HuH-7.5 (cell line): ENCODE results near the gene CLDN19.

Source experiments
- DNase-seq: peaks from one replicate; pipeline ENCODE4 v3.0.0; 2011; ENCODE audit warnings: low spot score

CLDN19 gene, protein sequence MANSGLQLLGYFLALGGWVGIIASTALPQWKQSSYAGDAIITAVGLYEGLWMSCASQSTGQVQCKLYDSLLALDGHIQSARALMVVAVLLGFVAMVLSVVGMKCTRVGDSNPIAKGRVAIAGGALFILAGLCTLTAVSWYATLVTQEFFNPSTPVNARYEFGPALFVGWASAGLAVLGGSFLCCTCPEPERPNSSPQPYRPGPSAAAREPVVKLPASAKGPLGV

GRCh38 chr1:42739753-42740700 is at the start of gene CLDN19:
TSS of gene CLDN19 (minus strand) at chr1:42740236. CDS start at chr1:42740063, 173 bp downstream.
- DNase-seq = peak; percentile 65

DNA sequence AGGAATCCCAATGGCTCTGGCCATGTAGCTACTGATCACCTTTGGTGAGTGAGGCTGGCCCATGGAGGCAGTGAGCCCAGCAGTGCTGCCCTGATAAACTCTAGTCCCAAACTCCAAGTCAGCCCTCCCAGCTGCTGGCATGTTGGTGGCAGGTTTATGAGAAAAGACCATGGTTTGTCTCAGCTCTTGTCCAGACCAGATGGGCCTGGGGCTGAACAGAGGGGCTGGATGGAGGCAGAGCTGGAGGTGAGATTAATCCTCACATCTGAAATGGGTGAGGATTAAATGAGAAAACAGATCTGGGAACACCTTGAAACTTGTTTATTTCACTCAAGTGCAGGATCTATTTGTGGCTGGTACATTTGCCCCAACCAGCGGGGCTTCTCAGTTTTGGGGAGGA is 48.0 kb upstream of the CLDN19 start:
- no peak for DNase-seq

- no peak for DNase-seq
Measured at GRCh38 chr1:42786097-42786496, 46.1 kb upstream of the CLDN19 start.

DNA sequence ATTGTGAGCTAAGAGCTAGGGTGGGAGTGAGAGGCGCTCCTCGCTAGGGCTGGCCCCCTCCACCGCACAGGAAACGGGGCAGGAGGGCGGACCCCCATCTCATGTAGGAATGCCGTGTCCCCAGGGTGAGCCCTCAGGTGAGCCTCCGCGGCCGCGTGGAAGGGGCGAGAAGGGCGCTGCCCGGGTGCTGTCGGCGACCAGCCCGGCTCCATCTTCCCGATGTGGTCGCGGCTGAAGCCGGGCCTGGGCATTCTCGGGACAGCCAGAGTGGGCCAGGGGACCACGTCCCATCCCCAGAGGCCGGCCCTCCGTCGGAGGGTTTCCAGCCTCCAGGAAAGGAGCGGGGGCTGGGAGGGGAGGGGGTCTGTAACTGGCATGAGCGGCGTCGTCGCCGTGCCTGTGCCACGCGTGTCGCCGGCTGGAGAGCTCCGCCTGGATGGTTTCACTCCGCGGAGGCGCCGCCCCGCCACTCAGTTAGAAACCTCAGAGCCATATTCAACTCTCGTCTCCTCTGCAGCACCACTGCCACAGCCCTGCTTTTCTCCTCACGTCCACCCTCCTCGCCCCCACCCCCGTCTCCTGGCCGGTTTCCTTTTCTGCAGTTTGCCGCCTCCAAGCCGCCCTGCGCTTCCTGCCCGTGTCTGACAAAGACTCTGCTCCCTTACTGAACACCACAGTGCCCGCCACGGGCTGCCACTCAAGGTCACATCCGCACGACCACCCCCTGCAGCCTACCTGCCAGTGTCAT is 45.1 kb upstream of the CLDN19 start, which contains the start of gene TMEM269:
Gene TMEM269 (plus strand): TSS at position 46 of the 748 bp plus-strand sequence. CDS start 4,903 bp downstream, outside the sequence.
- DNase-seq = no peak

DNA sequence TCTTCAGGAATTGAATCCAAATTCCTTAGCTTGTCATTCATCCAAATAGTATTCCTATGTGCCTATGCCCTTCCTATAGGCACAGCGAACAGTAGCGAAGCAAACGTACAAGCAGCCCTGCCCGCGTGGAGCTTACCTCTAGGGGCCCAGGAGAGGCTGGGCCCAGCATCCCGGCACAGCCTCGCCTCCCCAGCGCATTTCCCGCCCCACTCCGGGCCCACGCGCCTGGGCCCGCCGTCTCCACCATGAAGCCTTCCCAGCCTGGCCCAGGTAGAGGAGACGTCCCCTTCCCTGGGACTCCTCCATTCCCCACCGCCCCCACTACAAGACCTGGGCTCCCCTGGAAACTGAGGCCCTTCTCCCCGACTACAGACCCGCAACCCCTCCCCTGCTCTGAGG is 44.5 kb upstream of the CLDN19 start:
- DNase-seq = no peak

DNA sequence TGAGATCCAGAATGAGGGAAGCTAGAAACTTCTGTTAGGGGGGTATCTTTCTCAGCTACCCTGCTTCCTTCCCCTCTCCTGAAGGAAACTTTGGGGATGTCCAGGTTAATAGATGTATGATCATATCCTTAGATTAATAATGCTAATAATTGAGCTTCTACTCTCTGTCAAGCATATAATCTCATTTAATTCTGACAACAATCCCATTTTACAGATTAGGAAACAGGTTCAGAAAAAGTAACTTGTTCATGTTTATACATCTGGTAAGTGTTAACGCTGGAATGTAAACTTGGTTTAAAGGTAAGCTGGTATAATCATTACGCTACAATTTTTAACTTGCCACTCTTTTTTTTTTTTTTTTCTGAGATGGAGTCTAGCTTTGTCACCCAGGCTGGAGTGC is 43.1 kb upstream of the CLDN19 start:
- DNase-seq = no peak

GRCh38 chr1:42780176-42780575 is 40.1 kb upstream of the CLDN19 start:
- no peak for DNase-seq

DNA sequence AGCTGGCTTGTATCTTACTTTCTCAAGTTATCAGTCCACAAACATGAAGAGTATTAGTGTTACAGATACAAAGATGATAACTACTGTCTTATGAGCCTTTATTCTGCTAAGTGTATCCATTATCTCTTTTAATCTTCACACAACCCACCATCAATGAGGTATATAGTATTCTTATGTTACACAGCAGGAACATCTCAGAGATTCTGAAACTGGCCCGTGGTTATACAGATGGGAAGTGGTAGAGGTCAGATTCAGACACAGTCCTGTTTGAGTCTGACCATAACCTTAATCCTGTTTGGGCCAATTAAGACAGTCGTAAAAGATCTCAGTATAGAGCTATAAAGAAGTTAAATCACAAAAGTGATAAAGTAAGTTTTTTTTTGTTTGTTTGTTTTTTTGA is 39.7 kb upstream of the CLDN19 start:
- no peak for DNase-seq

GRCh38 chr1:42777852-42778251 is 37.8 kb upstream of the CLDN19 start:
- DNase-seq = peak; percentile 38

DNA sequence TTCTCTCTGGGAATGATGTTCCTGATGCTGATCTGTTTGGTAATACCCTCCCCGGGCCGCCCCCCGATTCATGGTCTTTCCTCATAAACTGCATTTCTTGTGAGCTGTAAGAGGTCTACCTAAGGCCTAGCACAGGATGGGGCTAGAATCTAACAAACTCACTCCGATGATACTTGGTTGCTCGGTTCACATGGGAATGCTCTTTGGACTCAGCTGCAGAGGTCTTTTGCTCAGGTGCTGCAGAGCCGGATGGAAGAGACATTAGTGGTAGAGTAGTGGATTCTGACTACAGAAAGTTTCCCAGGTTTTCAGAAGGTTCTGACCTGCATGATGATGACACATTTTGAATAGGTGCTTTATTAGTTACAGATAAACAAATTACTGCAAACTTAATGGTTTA is 36.5 kb upstream of the CLDN19 start:
- no peak for DNase-seq

- DNase-seq = no peak
Measured at GRCh38 chr1:42774928-42775526, 35.0 kb upstream of the CLDN19 start.

- DNase-seq = no peak
Measured at GRCh38 chr1:42773420-42773819, 33.4 kb upstream of the CLDN19 start.

GRCh38 chr1:42769811-42770210 is 29.8 kb upstream of the CLDN19 start:
- no peak for DNase-seq

DNA sequence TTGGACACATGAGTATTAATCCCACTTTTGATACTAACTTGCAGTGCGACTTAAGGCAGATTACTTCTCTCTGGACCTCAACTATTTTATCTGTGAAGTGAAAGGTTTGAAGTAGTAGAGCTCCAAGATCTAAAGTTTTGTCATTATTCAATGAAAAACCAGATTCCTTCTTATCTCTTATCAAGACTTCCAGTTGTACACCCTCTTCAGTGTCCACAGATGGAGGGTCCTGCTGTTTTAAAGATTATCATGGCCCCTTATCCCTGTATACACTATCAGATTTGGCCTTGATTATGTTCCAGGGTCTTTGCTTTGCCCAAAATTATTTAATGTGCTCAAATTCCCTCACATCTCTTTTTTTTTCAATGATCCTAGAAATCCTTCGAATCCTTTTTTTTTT is 28.1 kb upstream of the CLDN19 start:
- DNase-seq = no peak

DNA sequence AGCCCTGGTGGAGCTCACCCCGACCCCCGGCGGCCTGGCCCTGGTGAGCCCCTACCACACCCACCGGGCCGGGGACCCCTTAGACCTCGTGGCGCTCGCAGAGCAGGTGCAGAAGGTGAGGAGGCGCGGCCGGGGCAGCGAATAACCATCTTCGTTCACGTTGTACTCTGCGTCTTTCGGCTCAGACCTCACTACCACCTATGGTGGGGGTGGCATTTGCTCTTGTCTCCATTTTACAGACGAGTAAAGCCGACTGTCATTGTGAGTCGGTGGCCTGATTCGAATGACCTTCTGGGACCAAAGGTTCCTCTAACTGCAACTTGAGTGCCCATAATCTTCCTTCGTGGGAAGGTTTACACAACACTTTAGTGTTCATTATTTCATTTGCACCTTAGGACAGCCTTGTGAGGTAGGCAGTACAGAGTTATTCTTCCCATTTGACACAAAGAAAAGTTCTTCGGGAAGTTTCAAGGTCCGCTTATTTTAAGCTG is 27.5 kb upstream of the CLDN19 start:
- DNase-seq = peak; percentile 42

DNA sequence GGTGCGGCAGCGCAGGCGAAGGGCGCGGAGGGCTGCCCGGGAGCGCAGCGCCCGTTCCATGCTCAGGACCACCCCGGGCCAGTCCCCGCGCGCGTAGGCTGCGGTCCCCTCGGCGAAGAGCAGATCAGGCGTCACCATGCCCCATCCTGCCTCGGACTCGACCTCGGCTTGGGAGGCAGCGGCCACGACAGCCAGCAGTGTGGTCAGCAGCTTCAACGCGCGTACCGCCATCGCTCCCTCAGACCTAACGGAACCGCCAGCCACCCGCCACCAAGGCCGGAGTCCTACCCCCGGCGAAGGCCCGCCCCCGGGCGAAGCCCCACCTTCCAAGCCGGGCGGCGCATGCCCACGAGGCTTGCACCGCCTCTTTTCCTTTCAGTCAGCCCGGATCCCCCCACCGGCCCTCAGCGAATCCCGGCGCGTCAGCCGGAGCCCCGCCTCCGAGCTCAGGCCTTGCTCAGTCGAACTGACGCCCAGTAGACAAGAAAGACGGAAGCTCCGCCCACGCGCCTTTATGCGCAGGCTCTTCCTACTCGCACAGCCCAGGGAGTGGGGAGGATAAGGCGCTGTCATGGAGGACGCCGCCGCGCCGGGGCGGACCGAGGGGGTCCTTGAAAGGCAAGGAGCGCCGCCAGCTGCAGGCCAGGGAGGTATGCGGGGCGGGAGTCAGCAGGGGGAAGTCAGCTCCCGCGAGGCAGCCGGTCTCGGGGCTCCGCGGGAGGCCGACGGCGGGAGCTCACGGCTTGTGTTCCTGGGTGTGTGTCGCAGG is 26.9 kb upstream of the CLDN19 start, which contains the start of the genes C1orf50 and P3H1:
Gene C1orf50 (plus strand): TSS at position 509 of the 769 bp plus-strand sequence. CDS start 63 bp downstream, at position 572.
Gene P3H1 (minus strand): TSS at position 288 of the 769 bp plus-strand sequence. CDS start 57 bp downstream, at position 231.
- DNase-seq = peak; percentile 86

DNA sequence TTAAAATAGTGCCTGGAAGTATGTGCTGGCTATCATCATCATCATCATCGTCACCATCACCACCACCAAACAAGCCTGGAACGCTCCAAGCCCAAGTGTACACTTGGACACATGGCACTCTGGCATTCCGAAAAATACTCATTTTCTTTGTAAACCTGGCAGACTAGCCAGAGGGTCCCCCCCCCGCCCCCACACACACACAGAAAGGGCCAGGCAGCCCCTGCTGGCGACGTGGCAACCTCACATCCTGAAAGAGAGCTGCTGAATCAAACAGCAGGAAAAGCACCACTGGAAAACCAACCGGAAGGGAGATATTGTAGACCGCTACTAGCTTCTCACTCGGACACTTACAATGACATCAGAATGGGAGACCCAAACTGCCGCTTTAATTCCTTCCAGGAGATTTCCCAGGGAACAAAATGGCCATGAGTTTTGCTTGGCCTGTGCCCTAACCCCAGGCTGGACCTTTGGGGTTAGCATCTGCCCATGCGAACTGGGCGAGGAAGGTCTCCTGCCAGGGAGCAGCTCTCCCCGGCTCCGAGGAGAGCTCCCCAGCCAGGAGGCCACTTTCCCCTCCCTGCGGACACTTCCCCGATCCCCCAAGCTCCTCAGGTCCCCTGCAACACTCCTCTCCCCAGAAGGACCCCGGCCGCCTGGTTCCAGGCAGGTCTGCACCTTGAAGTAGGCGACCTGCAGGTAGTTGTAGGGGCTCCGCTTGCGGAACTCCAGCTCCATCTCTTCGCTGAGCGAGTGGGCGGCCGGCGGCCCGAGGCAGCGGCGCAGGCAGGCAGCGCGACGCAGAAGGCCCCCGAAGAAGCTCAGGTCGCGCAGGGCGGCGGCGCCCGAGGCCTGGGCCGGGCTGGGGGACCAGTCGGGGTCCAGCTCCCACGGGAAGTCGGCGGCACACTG is 26.1 kb upstream of the CLDN19 start:
- DNase-seq = peak; percentile 57

GRCh38 chr1:42765269-42765668 is 25.2 kb upstream of the CLDN19 start:
- DNase-seq = no peak

DNA sequence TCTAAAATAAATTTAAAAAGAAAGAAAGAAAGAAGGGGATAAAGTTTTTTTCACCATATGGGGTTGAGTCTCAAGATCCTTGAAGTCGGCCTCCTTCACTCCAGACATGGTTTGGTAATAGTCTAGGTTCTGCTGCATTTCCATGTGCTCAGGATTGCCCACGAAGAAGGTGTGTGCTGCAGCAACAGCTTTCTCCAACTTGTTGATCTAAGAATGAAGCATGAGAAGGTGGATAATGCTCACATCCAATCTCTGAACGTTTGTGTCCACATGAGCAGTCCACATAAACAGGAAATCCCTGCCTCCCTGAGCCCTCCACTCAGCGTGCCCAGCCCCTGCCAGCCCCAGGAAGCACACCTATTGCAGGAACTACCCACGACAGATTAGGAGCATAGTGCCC is 22.2 kb upstream of the CLDN19 start:
- DNase-seq = no peak

DNA sequence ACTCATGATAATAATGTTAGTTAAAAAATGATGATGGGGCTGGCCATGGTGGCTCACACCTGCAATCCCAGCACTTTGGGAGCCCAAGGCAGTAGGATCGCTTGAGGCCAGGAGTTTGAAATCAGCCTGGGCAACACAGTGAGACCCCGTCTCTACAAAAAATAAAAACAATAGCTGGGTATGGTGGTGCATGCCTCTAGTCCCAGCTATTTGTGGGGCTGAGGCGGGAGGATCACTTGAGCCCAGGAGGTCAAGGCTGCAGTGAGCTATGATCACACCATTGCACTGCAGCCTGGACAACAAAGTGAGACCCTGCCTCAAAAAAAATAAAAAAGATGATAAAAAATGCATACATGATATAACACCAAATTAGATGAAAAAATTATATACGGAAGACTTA is 21.5 kb upstream of the CLDN19 start:
- DNase-seq = no peak
